ENCODE data around the gene PTPN21.

GRCh38 chr14:88492272-88493089 is 62.3 kb downstream of the PTPN21 start:
- TF ChIP-seq CTCF (IDR thresholded peaks at IDR 0.05 in 8 of 11, conservative IDR thresholded peaks at IDR 0.05 in 3 of 11) (peak; percentile 74 to 95 (median 89)), POLR2AphosphoS5 (IDR thresholded peaks at IDR 0.05) (no peak), POLR2A (IDR thresholded peaks at IDR 0.05) (no peak)
